HG02759 (cell line): ENCODE data around the gene RAB28.
"Not testable (repeated sequence)": the region's sequence is repeated elsewhere in the genome, so short reads cannot be mapped to it uniquely, and the experiment has no call there.

Experiments used
- ATAC-seq: cut with Tn5 transposase; IDR thresholded peaks from one replicate; pipeline ENCODE4 v1.9.1; 2021; ENCODE audit warnings: mild to moderate bottlenecking, moderate library complexity; ENCODE audit not compliant: unreplicated experiment

The RAB28 gene

DNA sequence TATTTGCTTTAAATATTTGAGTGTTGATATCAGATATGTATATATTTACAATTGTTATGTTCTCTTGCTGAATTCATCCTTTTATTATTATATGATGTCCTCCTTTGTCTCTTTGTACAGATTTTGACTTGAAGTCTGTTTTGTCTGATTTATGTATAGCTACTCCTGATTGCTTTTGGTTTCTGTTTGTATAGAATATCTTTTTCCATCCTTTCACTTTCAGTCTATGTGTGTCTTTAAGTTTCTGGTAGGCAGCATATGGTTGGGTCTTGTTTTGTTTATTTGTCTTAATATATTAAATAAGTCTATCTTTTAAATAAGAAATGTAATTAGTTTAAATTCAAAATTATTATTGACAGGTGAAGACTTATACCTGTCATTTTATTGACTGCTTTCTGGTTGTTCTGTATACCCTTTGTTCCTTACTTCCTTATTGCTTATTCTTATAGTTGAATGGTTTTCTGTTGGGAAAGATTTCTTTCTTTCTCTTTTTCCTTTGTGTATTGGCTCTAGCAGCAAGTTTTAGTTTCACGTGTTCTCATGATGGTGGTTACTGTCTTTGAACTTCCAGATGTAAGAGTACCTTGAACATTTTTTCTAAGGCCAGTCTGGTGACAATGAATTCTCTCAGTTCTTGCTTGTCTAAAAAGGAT is 31.1 kb downstream of the RAB28 start:
- ATAC-seq = no peak

DNA sequence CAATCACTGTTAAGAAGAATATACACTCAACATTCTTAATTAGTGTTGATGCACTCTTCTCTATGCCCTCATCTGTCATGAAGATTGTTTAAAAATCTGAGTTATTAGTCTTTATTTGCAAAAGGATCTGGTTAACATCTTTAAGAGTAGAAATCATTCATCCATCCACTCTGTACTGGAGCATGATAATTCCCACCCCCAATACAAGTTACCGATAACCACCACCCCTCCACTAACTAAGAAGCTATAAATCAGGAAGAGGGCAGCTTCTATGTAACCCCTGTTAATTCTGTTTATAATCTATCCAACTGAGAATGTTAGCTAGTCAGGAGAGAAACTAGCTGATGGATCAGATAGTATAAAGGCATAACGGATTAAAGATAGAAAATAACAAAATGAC is 34.5 kb downstream of the RAB28 start:
- no peak for ATAC-seq

DNA sequence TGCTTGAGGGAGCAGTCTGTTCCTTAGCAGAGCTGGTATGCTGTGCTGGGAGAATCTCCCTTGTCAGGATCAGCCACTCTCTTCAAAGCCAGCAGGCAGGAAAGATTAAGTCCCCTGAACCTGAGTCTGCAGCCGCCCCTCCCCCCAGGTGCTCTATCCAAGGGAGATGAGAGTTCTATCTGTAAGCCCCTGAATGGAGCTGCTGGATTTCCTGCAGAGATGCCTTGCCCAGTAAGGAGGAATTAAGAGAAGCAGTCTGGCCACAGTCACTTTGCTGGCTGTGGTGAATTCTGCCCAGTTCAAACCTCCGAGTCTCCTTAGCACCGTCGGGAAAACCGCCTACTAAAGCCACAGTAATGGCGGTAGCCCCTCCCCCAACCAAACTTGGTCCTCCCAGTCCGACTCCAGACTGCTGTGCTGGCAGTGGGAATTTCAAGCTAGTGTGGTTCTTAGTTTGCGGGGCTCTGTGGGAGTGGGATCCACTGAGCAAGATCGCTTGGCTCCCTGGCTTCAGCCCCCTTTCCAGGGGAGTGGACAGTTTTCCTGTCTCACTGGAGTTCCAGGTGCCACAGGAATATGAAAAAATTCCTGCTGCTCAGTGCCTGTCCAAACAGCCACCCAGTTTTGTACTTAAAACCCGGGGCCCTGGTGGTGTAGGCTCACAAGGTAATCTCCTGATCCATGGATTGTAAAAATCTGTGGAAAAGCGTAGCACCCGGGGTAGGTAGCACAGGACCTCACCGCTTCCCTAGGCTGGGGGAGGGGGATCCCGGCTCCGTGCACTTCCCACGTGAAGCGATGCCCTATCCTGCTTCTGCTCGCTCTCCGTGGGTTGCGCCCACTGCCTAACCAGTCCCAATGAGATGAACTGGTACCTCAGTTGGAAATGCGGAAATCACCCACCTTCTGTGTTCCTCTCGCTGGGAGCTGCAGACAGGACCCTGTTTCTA is 38.0 kb downstream of the RAB28 start:
- no peak for ATAC-seq

DNA sequence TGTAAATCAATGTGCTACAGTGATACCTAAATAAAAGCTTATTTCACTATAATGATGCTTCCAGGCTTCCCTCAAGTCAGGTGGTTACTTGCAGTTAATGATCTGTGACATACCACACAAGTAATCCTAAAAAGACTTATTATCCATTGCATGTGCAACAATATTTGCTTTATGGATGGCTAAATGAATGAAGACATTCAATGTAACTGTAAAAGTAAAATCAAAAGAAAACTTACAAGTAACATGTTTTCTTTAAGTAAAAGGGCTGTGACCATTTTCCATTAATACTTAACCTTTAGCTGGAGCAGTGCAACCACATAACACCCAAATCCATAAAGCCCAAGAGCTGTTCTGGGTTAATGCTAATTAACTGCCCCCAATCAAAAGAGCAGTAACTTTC is 42.6 kb downstream of the RAB28 start:
- ATAC-seq = no peak

DNA sequence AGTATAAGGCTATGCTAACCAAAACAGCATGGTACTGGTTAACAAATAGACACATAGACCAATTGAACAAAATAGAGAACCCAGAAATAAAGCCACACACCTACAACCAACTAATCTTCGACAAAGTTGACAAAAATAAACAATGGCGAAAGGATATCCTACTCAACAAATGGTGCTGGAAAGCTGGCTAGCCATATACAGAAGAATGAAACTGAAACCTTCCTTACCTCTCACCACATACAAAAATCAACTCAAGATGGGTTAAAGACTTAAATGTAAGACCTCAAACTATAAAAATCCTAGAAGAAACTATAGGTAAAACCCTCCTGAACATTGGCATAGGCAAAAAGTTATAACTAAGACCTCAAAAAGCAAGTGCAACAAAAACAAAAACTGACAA is 47.2 kb downstream of the RAB28 start:
- no peak for ATAC-seq

DNA sequence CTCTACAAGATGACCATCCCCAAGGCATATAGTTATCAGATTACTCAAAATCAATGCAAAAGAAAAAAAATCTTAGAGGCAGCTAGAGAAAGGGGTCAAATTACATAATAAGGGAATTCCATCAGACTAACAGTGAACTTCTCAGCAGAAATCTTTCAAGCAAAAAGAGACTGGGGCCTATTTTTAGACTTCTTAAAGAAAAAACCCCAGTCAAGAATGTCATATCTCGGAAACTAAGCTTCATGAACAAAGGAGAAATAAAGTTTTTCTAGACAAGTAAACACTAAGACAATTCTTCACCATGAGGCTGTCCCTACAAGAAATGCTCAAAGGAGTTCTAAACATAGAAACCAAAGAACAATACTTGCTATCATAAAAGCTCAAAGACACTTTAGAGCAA is 51.7 kb downstream of the RAB28 start:
- ATAC-seq = no peak

DNA sequence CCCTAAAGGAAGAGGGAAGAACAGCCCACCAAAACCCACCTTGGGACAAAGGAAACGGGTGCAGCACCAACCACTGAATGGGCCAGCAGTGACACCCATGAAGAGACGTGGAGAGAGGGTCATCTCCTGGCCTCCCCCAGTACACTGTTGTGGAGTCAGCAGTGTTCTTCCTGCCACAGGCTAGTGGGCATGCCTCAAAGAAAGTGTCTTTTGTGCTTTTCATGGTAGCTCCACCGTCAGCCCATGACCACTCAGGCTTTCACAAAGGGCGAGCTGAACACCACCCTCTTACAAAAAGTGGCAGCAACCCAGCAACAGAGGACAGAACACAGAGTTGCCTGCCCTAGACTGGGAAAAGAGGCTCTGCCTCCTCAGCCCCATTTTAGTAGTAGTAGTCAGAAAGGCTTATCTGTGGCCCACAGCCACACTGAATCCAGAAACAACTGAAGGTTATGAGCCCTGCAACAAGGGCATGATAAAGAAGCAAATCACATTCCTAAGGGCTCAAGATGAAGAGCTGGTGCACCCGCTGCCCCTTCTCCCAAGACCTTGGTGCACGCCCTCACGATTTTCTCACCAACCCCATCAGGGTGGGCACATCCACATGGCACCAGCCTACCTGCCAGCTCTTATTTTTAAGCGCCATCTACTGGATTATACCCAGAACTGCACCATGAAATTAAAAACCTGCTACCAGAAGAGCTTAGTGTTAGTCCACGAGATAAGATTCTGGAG is 53.1 kb downstream of the RAB28 start:
- no peak for ATAC-seq

DNA sequence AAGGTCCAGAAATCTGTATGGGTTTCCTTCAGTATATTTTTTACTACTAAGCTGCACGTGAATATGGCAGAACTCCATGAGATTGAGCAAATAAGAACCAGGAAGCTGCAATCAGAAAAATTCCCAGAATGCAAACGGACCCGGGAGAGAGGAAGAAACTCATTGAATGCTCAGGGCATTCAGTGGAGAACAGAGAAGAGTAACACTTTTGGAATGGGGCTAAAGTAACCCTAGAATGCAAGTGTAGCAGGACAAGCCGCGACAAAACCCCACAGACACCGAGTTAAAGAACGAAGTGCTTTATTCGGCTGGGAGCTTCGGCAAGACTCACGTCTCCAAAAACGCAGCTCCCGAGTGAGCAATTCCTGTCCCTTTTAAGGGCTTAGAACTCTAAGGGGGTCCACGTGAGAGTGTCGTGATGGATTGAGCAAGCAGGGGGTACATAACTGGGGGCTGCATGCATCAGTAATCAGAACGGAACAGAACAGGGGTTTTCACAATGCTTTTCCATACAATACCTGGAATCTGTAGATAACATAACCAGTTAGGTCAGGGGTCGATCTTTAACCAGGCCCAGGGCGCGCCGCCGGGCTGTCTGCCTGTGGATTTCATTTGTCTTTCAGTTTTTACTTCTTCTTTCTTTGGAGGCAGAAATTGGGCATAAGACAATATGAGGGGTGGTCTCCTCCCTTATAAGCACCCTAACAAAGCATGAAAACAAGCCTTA is 56.4 kb downstream of the RAB28 start:
- no peak for ATAC-seq

DNA sequence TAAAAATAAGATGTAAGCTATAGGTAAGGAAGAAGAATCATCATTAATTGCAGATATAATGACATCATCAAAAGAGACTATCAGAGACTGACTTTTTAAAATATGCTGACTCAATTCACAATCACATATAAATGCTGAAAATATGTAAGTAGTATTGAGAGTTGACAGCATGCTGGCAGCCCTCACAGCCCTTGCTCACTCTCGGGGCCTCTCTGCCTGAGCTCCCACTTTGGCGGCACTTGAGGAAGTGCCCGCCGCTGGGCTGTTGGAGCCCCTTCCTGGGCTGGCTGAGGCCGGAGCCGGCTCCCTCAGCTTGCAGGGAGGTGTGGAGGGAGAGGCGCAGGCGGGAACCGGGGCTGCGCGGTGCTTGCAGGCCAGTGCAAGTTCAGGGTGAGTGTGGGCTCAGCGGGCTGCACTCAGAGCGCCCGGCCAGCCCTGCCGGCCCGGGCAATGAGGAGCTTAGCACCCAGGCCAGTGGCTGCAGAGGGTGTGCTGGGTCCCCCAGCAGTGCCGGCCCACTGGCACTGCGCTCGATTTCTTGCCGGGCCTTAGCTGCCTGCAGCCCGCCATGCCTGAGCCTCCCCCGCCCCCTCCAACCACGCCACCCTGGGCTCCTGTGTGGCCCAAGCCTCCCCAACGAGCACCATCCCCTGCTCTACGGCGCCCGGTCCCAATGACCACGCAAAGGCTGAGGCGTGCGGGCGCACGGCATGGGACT is 68.9 kb downstream of the RAB28 start:
- ATAC-seq = no peak

DNA sequence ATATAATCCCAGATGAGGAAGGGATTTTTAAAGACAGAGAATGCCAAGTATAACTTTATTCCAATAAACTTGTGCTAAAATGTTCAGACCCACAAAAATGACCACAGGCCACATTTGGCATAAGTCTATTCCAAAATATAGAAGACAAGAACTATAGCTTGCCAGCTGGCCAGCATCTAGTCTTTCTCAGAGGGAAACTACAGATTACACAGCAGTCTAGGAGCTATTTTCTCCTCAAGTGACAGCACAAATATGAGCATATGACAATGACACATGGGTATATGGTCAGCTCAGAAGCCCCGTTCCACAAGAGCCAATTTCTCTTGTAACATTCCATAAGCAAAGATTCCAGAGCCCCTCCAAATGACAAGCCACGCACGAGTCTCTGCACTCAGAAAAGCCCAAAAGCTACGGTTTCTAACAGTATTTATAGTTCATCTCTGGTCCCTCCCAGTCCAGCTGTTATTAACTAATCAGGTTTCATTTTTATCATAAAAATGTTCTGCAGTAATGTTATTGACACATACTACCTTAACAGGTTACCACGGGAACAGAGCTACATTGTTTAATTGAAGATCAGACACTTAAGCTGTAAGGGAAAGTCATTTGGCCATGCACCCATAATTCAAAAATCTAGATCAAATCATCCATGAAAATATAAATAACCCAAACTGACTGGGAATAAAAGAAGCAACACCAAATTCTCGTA is 70.3 kb downstream of the RAB28 start:
- peak; percentile 50 for ATAC-seq

DNA sequence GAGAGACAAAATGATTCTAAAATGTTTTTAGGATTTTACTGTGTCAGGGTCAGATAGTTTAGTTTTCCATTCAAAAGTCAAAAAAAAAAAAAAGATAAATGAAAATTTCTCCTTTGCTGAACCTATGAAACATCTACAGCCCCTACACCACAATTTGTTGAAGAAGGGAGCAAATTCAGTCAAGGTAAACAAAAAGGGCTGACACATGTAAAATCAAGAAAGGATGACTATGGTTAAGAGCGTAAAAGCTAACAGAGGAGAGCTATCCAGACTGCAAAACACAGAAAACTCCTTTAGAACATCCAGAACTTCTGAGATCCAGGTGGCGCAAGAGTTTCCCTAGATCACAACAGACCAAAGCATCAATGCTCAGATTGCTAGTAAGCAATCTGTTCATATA is 72.2 kb downstream of the RAB28 start:
- ATAC-seq = no peak

DNA sequence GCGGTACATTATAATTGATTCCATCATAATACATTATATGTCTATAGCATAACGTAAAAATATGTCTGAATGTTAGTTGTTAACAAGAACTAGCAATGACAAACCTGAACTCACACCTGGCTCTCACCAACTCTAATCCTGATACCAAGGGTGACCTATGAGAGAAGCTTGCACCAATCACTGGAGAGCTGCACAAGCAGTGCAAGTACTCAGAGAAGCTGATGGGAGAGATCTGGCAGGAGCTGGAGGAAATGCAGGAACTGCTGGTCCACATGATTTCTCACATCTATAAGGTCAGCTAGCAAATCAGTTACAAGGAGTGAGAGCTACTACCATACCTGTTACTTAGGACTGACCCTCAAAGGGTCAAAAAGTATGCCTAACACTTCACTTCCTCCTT is 74.8 kb downstream of the RAB28 start:
- no peak for ATAC-seq

DNA sequence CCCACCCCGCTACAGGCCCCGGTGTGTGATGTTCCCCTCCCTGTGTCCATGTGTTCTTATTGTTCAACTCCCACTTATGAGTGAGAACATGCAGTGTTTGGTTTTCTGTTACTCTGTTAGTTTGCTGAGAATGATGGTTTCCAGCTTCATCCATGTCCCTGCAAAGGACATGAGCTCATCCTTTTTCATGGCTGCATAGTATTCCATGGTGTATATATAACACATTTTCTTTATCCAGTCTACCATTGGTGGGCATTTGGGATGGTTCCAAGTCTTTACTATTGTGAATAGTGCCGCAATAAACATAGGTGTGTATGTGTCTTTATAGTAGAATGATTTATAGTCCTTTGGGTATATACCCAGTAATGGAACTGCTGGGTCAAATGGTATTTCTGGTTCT is 78.0 kb downstream of the RAB28 start:
- ATAC-seq = not testable (repeated sequence)

DNA sequence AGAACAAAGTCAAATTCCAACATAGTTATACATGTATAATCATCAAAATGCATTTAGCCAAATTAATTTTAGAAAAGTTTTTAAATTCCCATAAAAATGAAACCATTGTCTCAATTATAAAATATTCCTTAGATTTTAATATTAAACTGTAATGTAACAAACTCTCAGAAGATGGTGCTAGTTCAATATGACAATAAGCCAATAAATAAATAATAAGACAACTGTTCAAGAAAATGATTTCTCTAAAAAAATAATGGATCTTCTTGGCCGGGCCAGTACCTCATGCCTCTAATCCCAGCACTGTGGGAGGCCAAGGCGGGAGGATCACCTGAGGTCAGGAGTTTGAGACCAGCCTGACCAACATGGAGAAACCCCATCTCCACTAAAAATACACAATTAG is 80.3 kb downstream of the RAB28 start:
- ATAC-seq = no peak

DNA sequence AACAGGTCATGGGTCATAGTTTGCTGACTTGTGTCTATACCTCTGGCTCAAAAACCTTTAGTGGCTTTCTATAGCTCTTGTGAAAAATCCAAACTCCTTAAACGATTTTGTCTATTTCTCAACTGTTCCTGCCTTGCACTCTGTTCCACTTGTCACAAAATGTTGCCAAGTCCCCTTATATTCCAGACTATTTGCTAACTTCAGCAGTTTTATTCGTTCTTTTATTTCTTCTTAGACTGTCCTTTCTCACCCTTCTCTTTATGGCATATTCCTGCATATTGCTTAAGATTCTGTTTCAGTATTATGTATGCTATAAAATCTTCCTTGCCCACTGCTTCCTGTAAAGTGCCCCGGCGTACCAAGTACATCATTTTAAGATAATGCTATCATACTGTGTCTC is 80.8 kb downstream of the RAB28 start:
- ATAC-seq = no peak

DNA sequence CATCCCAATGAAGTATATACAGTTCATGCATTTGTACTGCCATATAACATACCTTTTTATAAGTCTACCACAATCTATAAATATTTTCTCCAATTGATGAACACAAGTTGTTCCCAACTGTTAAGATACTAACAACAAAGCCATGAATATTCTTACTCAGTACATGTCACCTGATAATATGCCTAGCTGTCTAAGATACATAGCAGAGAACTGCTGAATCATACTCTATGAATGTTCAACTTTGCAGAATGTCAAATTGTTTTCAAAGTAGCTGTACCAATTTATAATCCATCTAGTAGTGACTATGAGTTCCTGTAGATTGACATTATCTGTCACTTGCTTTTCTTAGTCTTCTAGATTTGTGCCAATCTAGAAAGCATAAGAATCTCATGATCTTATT is 84.9 kb downstream of the RAB28 start:
- ATAC-seq = no peak

DNA sequence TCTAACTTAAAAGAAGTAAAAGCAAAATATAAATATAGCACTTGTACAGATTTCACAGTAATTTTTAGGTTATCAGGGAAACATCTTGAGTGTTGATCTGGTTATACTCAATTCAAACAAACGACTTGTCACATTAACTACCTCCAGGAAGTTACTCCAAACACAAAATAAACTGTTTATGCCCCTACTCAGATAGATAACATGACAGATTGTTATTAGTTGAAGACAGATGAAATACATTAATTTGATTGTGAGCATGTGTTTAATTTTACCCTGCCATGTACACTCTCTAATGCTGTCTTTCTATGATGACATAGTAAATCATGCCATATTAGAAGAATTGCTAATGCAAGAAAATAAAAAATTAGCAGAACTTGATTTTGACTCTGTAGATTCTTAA is 88.0 kb downstream of the RAB28 start:
- no peak for ATAC-seq

DNA sequence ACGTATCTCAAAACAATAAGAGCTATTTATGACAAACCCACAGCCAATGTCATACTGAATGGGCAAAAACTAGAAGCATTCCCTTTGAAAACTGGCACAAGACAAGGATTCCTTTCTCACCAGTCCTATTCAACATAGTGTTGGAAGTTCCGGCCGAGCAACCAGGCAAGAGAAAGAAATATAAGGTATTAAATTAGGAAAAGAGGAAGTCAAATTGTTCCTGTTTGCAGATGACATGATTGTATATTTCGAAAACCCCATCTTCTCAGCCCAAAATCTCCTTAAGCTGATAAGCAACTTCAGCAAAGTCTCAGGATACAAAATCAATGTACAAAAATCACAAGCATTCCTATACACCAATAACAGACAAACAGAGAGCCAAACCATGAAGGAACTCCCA is 94.2 kb downstream of the RAB28 start:
- ATAC-seq = not testable (repeated sequence)

DNA sequence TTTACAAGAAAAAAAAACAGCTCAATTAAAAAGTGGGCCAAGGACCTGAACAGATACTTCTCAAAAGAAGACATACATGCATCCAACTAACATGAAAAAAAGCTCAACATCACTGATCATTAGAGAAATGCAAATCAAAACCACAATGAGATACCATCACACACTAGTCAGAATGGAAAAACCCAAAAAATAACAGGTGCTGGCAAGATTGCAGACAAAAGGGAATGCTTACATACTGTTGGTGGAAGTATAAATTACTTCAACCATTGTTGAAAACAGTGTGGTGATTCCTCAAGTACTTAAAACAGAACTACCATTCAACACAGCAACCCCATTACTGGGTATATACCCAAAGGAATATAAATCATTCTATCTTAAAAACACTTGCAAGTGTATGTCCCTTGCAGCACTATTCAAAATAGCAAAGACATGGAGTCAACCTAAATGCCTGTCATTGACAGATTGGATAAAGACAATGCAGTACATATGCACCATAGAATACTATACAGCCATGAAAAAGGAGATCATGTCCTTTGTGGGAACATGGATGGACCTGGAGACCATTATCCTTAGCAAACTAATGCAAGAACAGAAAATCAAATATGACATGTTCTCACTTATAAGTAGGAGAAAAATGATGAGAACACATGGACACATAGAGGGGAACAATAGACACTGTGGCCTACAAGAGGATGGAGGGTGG is 97.6 kb downstream of the RAB28 start:
- peak; percentile 80 for ATAC-seq
